GF-D8 (cell line): ENCODE data around the gene CYP3A7.
"Not testable (repeated sequence)": the region's sequence is repeated elsewhere in the genome, so short reads cannot be mapped to it uniquely, and the experiment has no call there.

Experiments
- DNase-seq: peaks from one replicate; lab custom pipeline; 2025; lab: John Stamatoyannopoulos, UW

CYP3A7 gene

GRCh38 chr7:99699946-99700345 lies 35.0 kb downstream of the CYP3A7 start:
- no peak for DNase-seq

GRCh38 chr7:99698867-99699730 lies 35.9 kb downstream of the CYP3A7 start:
- DNase-seq, result not testable (repeated sequence)

GRCh38 chr7:99694912-99695304 lies 40.1 kb downstream of the CYP3A7 start:
- DNase-seq, result no peak

- DNase-seq, result no peak
Measured at GRCh38 chr7:99694201-99694911, 40.6 kb downstream of the CYP3A7 start.

GRCh38 chr7:99693427-99694200 lies 41.4 kb downstream of the CYP3A7 start:
- no peak for DNase-seq

- no peak for DNase-seq
Measured at GRCh38 chr7:99693100-99693426, 41.9 kb downstream of the CYP3A7 start.

GRCh38 chr7:99692563-99692962 lies 42.4 kb downstream of the CYP3A7 start:
- not testable (repeated sequence) for DNase-seq

- not testable (repeated sequence) for DNase-seq
Measured at GRCh38 chr7:99691658-99692057, 43.3 kb downstream of the CYP3A7 start.

GRCh38 chr7:99690918-99691317 lies 44.1 kb downstream of the CYP3A7 start:
- not testable (repeated sequence) for DNase-seq

GRCh38 chr7:99685871-99686608 lies 49.0 kb downstream of the CYP3A7 start:
- not testable (repeated sequence) for DNase-seq

- DNase-seq, result no peak
Measured at GRCh38 chr7:99685129-99685758, 49.8 kb downstream of the CYP3A7 start.

- DNase-seq, result no peak
Measured at GRCh38 chr7:99679400-99680191, 55.4 kb downstream of the CYP3A7 start, which contains the start of gene CYP3A5. TSS of gene CYP3A5 (minus strand) at chr7:99679996. CDS start at chr7:99679896, 100 bp downstream.

- no peak for DNase-seq
Measured at GRCh38 chr7:99679032-99679399, 56.0 kb downstream of the CYP3A7 start.

GRCh38 chr7:99677648-99678045 lies 57.3 kb downstream of the CYP3A7 start:
- DNase-seq, result no peak

- DNase-seq, result no peak
Measured at GRCh38 chr7:99677013-99677647, 57.9 kb downstream of the CYP3A7 start.

- DNase-seq, result no peak
Measured at GRCh38 chr7:99674995-99675742, 59.8 kb downstream of the CYP3A7 start.

- no peak for DNase-seq
Measured at GRCh38 chr7:99672573-99672972, 62.4 kb downstream of the CYP3A7 start.

GRCh38 chr7:99669782-99670181 lies 65.2 kb downstream of the CYP3A7 start:
- DNase-seq, result no peak

- no peak for DNase-seq
Measured at GRCh38 chr7:99668541-99668940, 66.5 kb downstream of the CYP3A7 start.
